Common myeloid progenitor, CD34-positive (primary cell): ENCODE data around the gene GLCE.

Experiments
- CTCF ChIA-PET: fragments of 350-600 bp; sonication (Branson Sonifier 250); formaldehyde crosslinking; loops from one replicate; lab custom pipeline; 2021; ENCODE audit warnings: antibody characterized with exemption; lab: Charles Lee
- POLR2A ChIA-PET: fragments of 350-600 bp; sonication (Branson Sonifier 250); formaldehyde crosslinking; loops from one replicate; lab custom pipeline; 2021; ENCODE audit warnings: antibody characterized with exemption; lab: Charles Lee
- DNase-seq, 3 donors: peaks; one replicate each; pipeline versions ENCODE4 v3.0.0 to v3.0.0-alpha.2; 2013
- H3K27ac ChIP-seq, 2 experiments: 1 replicate in 1 of 2; 2 replicates in 1 of 2; pipeline ENCODE4 v1.7.0; 2013; ENCODE audit warnings: inconsistent platforms in 2 of 2, low read length in 2 of 2, mild to moderate bottlenecking in 2 of 2, low read depth in 1 of 2, moderate library complexity in 1 of 2; ENCODE audit not compliant: severe bottlenecking in 2 of 2, insufficient read depth in 1 of 2, poor library complexity in 1 of 2
- H3K27me3 ChIP-seq, 5 experiments: replicated peaks in 2 of 5; 1 replicate in 3 of 5; 2 replicates in 2 of 5; pipeline versions ENCODE4 v1.6.1 to v1.7.0; 2013; ENCODE audit warnings: low read length in 4 of 5, mild to moderate bottlenecking in 2 of 5, moderate library complexity in 2 of 5, inconsistent platforms in 1 of 5; ENCODE audit not compliant: insufficient read depth in 5 of 5, control insufficient read depth in 4 of 5
- H3K36me3 ChIP-seq, 4 experiments: 1 replicate in 2 of 4; 2 replicates in 2 of 4; pipeline versions ENCODE4 v1.6.1 to v1.7.0; 2013; ENCODE audit warnings: low read length in 3 of 4, control low read depth in 1 of 4, mild to moderate bottlenecking in 1 of 4; ENCODE audit not compliant: control insufficient read depth in 4 of 4, insufficient read depth in 4 of 4
- H3K4me1 ChIP-seq, 4 experiments: 1 replicate in 3 of 4; 2 replicates in 1 of 4; pipeline versions ENCODE4 v1.6.1 to v1.7.1; 2013; ENCODE audit warnings: low read length in 3 of 4, mild to moderate bottlenecking in 3 of 4, control low read depth in 1 of 4, inconsistent platforms in 1 of 4, moderate library complexity in 1 of 4; ENCODE audit not compliant: control insufficient read depth in 4 of 4, insufficient read depth in 4 of 4; ENCODE audit errors: control extremely low read depth in 1 of 4
- H3K4me3 ChIP-seq, 7 experiments: 1 replicate in 4 of 7; 2 replicates in 3 of 7; pipeline versions ENCODE4 v1.5.1 to v1.7.0; 2013; ENCODE audit warnings: mild to moderate bottlenecking in 7 of 7, low read length in 6 of 7, moderate library complexity in 6 of 7, inconsistent platforms in 2 of 7, low read depth in 2 of 7, control low read depth in 1 of 7; ENCODE audit not compliant: insufficient read depth in 4 of 7, control insufficient read depth in 1 of 7; ENCODE audit errors: extremely low read depth in 1 of 7
- H3K9me3 ChIP-seq, 5 experiments: 1 replicate in 4 of 5; 2 replicates in 1 of 5; pipeline versions ENCODE4 v1.6.1 to v1.7.1; 2013; ENCODE audit warnings: low read length in 4 of 5, mild to moderate bottlenecking in 2 of 5, inconsistent platforms in 1 of 5, low read depth in 1 of 5, moderate library complexity in 1 of 5; ENCODE audit not compliant: control insufficient read depth in 4 of 5, insufficient read depth in 2 of 5; ENCODE audit errors: control extremely low read depth in 1 of 5
- WGBS: methylation state at CpG from one replicate; pipeline ENCODE4 v1.1.5; 2013; ENCODE audit not compliant: insufficient coverage; 5-methylcytosine and 5-hydroxymethylcytosine counted together

Gene GLCE

DNA sequence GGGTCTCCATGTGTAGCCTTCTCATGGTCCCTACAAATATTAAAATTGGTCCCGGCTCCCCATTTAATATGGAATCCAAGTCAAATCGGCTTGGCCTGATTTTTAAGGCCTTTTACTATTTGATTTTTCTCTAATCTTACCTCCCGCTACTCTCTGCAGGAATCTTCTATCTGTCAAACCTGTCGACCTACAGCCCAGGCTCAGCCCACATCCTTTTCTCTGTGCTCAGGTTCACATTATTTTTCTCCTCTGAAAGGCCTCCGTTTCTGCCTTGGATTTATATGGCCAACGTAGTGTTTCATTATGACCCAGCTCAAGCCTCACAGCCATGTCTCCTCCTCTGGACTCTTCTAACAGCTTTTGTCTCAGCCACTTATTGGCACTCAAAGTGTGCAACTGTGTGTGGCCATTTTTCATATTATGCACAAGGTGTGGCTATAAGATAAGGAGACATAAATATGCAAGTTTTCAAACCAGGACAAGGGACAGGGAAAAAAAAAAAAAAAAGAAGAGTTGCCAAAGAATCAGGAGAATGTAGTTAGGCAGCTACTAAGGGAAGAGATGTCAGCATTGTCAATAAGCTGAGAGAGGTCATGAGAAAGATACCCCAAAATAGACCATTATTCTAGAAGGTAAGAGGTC, 2.1 kb upstream of the GLCE start:
- no peak overlapping the region for H3K27ac ChIP-seq
- 95% methylated on average over 6 of the region's 6 CpGs for WGBS
- H3K27me3 ChIP-seq = no peaks in the 10 kb centered on the region
- no peak overlapping the region for H3K4me3 ChIP-seq
- ChIA-PET POLR2A (no interaction called here), CTCF (no interaction called here)
- peaks cover 0 to 19% (median 12%) of the 10 kb centered on the region in 4 experiments for H3K4me1 ChIP-seq
- DNase-seq = no peak
- H3K36me3 ChIP-seq = no peaks in the 10 kb centered on the region
- no peaks in the 10 kb centered on the region for H3K9me3 ChIP-seq

DNA sequence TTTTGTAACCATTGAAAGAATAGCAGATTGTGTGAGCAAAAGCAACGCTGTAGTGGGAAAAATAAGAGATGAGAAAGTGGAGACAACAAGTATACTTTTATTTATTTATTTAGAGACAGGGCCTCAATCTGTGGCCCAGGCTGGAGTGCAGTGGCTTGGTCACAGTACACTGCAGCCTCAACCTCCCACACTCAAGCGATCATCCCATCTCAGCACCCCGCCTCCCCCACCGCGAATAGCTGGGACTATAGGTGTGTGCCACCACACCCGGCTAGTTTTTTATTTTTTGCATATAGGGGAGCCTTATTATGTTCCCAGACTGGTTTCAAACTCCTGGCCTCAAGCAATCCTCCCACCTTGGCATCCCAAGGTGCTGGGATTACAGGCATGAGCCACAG, 1.6 kb upstream of the GLCE start:
- 90% methylated on average over 2 of the region's 6 CpGs for WGBS

DNA sequence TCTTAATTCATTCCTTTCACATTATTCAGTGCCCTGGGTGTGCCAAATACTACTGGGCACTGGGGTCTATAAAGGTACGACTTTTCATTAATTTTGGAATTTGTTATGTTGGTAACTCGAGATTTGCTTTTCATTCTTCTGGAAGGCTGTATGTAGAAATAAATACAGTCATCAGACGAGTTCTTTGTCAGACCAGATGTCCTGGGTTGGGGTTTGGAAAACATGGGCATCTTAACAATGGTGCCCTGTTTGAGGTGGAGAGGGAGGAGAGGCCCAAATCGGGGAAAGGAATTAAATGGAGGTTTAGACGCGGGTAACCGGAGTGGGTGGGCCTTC, 662 bp upstream of the GLCE start:
- no peaks in the 10 kb centered on the region for H3K36me3 ChIP-seq
- DNase-seq = no peak
- ChIA-PET POLR2A (no interaction called here), CTCF (interaction anchor here (1.8 kb wide), 1 partner anchor 100 kb away, joined by 9 read pairs; no protein-coding TSS in a partner anchor)
- H3K27me3 ChIP-seq = no peaks in the 10 kb centered on the region
- H3K4me3 ChIP-seq = peak overlapping the region; percentile 73 to 95 (median 85)
- 18% methylated on average over 6 of the region's 7 CpGs for WGBS
- no peaks in the 10 kb centered on the region for H3K9me3 ChIP-seq
- peak overlapping the region in 1 of 2 experiments; percentile 60 for H3K27ac ChIP-seq
- peaks cover 0 to 19% (median 11%) of the 10 kb centered on the region in 4 experiments for H3K4me1 ChIP-seq

More for the DNA sequence above, 1.6 kb upstream of the GLCE start:
- Histone ChIP-seq H3K36me3 (no peaks in the 10 kb centered on the region), H3K4me3 (no peak overlapping the region), H3K4me1 (peaks cover 0 to 19% (median 12%) of the 10 kb centered on the region in 4 experiments), H3K9me3 (no peaks in the 10 kb centered on the region), H3K27me3 (no peaks in the 10 kb centered on the region), H3K27ac (no peak overlapping the region)
- ChIA-PET CTCF (no interaction called here), POLR2A (no interaction called here)
- DNase-seq = no peak

DNA sequence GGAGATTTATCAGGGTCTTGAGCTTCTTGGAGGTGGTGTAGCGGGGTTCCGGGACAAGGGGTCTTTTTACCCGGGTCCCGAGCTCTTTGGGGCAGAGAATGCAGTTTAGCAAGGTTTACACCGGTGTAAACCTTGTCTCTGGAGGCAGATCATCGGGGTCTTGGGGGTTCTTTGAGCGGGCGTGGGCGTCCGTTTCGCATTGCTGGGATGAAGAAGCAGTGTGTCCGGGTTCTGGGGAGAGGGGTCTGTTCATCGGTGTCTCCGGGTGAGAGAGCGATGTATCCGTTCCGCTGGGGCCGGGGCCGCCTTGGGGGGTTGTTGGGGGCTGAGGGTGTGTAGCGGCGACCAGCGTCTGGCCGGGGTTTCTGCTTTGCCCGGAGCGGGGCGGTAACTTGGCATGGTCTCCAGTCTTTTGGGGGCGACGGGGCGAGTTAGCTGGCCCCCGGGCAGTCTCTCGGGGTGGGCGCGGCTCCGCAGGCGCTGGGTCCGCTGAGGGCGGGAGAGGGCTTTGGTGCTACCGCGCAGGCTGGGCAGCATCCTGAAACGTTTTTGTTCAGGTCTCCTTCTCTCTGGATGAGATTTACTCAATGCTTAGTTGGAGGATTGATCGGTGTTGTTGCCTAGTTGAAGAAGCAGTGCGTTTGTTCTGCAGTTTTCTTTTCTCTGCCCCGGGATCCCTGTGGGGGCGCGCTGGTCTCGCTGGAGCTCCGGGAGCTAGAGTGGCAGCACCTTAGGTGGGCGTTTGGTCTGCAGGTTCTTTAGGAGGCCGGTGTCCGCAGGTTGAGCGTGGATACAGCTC, 843 bp downstream of the GLCE start:
- ChIA-PET POLR2A (interaction anchor here (0.7 kb wide), 1 partner anchor 60 kb away, joined by 3 read pairs; no protein-coding TSS in a partner anchor), CTCF (interaction anchor here (0.7 to 1.8 kb wide), 5 partner anchors 11 to 250 kb away, joined by 3 to 9 read pairs (median 4); no protein-coding TSS in a partner anchor)
- under 1% methylated on average over 42 of the region's 51 CpGs for WGBS
- Histone ChIP-seq H3K27me3 (no peaks in the 10 kb centered on the region), H3K27ac (peak overlapping the region; percentile 40 to 71), H3K9me3 (no peaks in the 10 kb centered on the region), H3K4me1 (peaks cover 0 to 19% (median 12%) of the 10 kb centered on the region in 4 experiments), H3K36me3 (no peaks in the 10 kb centered on the region), H3K4me3 (peak overlapping the region; percentile 73 to 95 (median 85))
- peak in 2 of 3 donors; percentile 28 to 43 for DNase-seq

DNA sequence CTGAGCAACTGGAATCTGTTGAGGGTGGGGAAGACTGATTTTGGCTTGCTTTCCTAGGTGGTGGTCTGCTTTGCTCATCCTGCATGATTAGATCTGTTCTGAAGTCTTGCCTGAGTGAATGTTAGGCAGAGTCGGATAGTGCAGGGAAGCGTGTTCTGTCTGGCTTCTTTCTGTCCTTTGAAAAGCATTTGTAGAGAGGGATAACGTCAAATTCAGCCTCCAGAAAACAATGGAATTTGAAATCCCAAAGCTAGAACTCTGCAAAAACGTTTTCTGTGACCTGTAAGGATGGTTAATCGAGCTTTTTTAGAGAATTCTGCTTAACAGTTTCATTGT, 1.4 kb downstream of the GLCE start:
- H3K27ac ChIP-seq = no peak overlapping the region
- peaks cover 0 to 19% (median 12%) of the 10 kb centered on the region in 4 experiments for H3K4me1 ChIP-seq
- H3K27me3 ChIP-seq = no peaks in the 10 kb centered on the region
- ChIA-PET CTCF (interaction anchor here (1.2 to 1.8 kb wide), 5 partner anchors 10 to 249 kb away, joined by 3 to 9 read pairs (median 4); no protein-coding TSS in a partner anchor), POLR2A (no interaction called here)
- no peaks in the 10 kb centered on the region for H3K36me3 ChIP-seq
- 66% methylated on average over 5 of the region's 5 CpGs for WGBS
- no peaks in the 10 kb centered on the region for H3K9me3 ChIP-seq
- no peak for DNase-seq
- H3K4me3 ChIP-seq = peak overlapping the region; percentile 73 to 95 (median 85)

DNA sequence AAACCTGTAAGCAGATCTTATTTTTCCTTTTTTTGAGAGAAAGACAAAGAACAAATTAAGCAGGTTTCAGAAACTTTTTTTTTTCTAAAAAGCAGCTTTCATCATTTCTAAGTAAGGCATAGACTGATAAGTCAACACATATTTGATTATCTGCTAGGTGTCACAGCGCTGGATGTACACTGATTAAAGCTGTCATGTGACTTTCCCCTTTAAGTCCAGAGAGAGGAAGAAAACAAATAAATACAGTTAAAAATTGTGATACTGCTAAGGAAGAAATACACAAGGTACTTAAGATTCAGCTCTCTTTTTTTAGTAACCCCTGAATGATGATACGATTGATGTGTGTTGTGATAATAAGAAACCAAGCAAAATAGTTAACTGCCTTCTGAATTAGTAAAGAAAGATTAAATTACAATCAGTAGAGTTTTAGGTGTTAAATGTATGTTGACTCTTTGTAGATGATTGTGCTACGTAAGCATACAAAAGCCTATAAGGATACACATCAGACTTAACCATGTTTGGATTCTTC, 2.8 kb downstream of the GLCE start:
- DNase-seq = no peak
- Histone ChIP-seq H3K36me3 (no peaks in the 10 kb centered on the region), H3K9me3 (no peaks in the 10 kb centered on the region), H3K4me1 (peaks cover 0 to 25% (median 15%) of the 10 kb centered on the region in 4 experiments), H3K27ac (no peak overlapping the region), H3K4me3 (no peak overlapping the region), H3K27me3 (no peaks in the 10 kb centered on the region)
- CTCF ChIA-PET = interaction anchor here (1.2 to 1.6 kb wide), 4 partner anchors 9 to 70 kb away, joined by 3 to 7 read pairs (median 3); no protein-coding TSS in a partner anchor
- POLR2A ChIA-PET = no interaction called here
- 71% methylated on average over 1 of the region's 3 CpGs for WGBS
